RWPE2 (cell line): Measurements from ENCODE around the gene PLEKHA4.
"Not testable (repeated sequence)": the region's sequence is repeated elsewhere in the genome, so short reads cannot be mapped to it uniquely, and the experiment has no call there.

Experiments
- ATAC-seq: fragments of 200-7000 bp; cut with Tn5 transposase; 3 replicates; pipeline ENCODE4 v1.9.1; 2021; ENCODE audit warnings: low read depth
- DNase-seq: peaks from one replicate; pipeline ENCODE4 v3.0.0-alpha.2; 2020; ENCODE audit warnings: low spot score
- H3K27ac ChIP-seq: fragments of 450-650 bp; 2 replicates; pipeline ENCODE4 v1.5.1; 2017; ENCODE audit warnings: mild to moderate bottlenecking; ENCODE audit not compliant: poor library complexity, severe bottlenecking
- H3K27me3 ChIP-seq: fragments of 250-450 bp; sonication (Bioruptor Pico); 2 replicates; pipeline ENCODE4 v1.5.1; 2021; ENCODE audit warnings: mild to moderate bottlenecking, moderate library complexity; ENCODE audit not compliant: insufficient read depth, poor library complexity, severe bottlenecking
- H3K36me3 ChIP-seq: fragments of 250-450 bp; sonication (Bioruptor Pico); 2 replicates; pipeline ENCODE4 v1.5.1; 2020; ENCODE audit warnings: low read depth, mild to moderate bottlenecking, moderate library complexity
- H3K4me1 ChIP-seq: fragments of 250-450 bp; sonication (Bioruptor Pico); 2 replicates; pipeline ENCODE4 v1.5.1; 2021; ENCODE audit warnings: mild to moderate bottlenecking, moderate library complexity; ENCODE audit not compliant: insufficient read depth, poor library complexity, severe bottlenecking
- H3K4me3 ChIP-seq: fragments of 250-450 bp; sonication (Bioruptor Pico); 2 replicates; pipeline ENCODE4 v1.5.1; 2021; ENCODE audit warnings: mild to moderate bottlenecking, moderate library complexity; ENCODE audit not compliant: severe bottlenecking
- H3K9me3 ChIP-seq: fragments of 250-450 bp; sonication (Bioruptor Pico); 2 replicates; pipeline ENCODE4 v1.5.1; 2021; ENCODE audit warnings: mild to moderate bottlenecking, moderate library complexity; ENCODE audit not compliant: severe bottlenecking
- TF ChIP-seq, protein P1 (sequence below): fragments of 450-650 bp; IDR thresholded peaks from one replicate; pipeline ENCODE4 v1.5.1; 2017; ENCODE audit warnings: mild to moderate bottlenecking, moderate library complexity; ENCODE audit not compliant: poor library complexity, severe bottlenecking

PLEKHA4 gene

DNA sequence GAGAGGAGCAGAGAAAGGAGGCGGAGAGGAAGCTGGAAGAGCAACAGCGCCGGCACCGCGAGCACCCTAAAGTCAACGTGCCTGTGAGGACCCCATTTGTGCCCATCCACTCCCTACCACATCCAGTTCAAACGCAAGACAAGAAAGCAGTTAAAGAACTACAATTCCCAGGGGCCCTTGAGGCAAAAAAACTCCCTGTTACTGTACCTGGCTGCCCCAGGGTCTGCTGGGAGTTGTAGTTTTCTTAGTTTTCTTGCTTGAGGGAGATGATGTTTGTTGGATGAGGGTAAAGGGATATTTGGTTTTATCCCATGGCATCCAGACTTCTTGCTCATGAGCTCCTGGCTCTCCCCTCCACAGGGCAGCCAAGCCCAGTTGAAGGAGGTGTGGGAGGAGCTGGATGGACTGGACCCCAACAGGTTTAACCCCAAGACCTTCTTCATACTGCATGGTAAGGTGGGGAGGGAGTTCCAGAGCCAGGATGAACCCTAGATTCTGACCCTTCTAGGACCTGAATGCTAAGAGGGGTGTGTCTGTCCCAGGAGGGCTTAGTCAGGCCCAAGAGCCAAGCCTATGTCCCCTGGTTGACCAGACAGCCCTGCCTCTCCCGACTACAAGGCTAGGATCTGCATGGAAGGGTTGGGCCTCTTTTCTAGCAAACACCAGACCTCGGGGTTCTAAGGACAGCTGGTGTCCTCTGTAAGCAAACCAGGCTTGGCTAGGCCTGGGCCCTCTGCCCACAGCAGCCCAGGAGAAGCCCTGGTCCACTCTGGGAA lies 44.9 kb upstream of the PLEKHA4 start:
- Histone ChIP-seq H3K27ac (no peak overlapping the region), H3K4me1 (no peaks in the 10 kb centered on the region), H3K4me3 (no peak overlapping the region), H3K9me3 (no peaks in the 10 kb centered on the region), H3K27me3 (no peaks in the 10 kb centered on the region), H3K36me3 (peaks cover 71% of the 10 kb centered on the region)
- no peak for DNase-seq
- TF ChIP-seq, protein P1, sequence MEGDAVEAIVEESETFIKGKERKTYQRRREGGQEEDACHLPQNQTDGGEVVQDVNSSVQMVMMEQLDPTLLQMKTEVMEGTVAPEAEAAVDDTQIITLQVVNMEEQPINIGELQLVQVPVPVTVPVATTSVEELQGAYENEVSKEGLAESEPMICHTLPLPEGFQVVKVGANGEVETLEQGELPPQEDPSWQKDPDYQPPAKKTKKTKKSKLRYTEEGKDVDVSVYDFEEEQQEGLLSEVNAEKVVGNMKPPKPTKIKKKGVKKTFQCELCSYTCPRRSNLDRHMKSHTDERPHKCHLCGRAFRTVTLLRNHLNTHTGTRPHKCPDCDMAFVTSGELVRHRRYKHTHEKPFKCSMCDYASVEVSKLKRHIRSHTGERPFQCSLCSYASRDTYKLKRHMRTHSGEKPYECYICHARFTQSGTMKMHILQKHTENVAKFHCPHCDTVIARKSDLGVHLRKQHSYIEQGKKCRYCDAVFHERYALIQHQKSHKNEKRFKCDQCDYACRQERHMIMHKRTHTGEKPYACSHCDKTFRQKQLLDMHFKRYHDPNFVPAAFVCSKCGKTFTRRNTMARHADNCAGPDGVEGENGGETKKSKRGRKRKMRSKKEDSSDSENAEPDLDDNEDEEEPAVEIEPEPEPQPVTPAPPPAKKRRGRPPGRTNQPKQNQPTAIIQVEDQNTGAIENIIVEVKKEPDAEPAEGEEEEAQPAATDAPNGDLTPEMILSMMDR: no peak
- 0 out of 3 replicates have a peak, but pooled peaks have one; percentile 35 for ATAC-seq

DNA sequence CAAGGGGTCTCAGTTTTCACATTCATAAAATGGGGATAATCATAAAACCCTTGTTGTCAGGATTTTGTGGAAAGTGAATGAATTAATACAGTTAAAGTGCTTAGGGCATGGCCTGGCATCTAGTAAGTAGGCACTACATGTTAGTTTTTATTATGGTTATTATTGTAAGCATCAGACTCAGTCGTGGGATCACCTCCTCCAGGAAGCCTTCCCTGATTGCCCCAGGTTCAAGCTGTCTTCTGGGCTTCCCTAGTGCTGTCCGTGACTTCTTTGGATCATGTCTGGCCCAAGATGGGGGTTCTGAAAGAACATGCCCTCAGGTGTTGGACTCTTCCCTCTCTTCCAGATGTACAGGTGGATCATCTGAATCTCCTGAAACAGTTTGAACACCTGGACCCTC lies 42.4 kb upstream of the PLEKHA4 start:
- TF ChIP-seq, protein P1: no peak

DNA sequence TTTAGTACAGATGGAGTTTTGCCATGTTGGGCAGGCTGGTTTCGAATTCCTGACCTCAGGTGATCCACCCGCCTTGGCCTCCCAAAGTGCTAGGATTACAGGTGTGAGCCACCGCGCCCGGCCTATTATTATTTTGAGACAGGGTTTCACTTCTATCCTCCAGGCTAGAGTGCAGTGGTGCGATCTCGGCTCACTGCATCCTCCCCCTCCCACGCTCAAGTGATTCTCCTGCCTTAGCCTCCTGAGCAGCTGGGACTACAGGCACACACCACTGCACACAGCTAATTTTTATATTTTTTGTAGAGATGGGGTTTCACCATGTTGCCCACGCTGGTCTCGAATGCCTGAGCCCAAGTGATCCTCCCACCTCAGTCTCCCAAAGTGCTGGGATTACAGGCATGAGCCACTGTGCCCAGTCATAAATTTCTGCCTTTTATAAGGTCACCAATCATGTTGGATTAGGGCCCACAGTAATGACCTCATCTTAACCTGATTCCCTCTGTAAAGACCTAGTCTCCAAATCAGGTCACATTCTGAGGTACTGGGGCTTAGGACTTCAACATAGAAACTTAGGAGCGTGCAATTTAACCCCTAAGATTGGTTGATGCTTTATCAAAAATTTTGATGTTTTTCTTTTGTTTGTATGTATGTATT lies 41.1 kb upstream of the PLEKHA4 start:
- not testable (repeated sequence) for DNase-seq, H3K4me1 ChIP-seq, H3K27ac ChIP-seq, H3K9me3 ChIP-seq, H3K4me3 ChIP-seq, ATAC-seq, H3K27me3 ChIP-seq
- peaks cover 87% of the 10 kb centered on the region for H3K36me3 ChIP-seq

More for the DNA sequence above, 42.4 kb upstream of the PLEKHA4 start:
- Histone ChIP-seq H3K4me1 (no peaks in the 10 kb centered on the region), H3K9me3 (no peaks in the 10 kb centered on the region), H3K36me3 (peaks cover 87% of the 10 kb centered on the region), H3K4me3 (no peak overlapping the region), H3K27me3 (no peaks in the 10 kb centered on the region), H3K27ac (no peak overlapping the region)
- no peak for DNase-seq
- ATAC-seq: no peak

DNA sequence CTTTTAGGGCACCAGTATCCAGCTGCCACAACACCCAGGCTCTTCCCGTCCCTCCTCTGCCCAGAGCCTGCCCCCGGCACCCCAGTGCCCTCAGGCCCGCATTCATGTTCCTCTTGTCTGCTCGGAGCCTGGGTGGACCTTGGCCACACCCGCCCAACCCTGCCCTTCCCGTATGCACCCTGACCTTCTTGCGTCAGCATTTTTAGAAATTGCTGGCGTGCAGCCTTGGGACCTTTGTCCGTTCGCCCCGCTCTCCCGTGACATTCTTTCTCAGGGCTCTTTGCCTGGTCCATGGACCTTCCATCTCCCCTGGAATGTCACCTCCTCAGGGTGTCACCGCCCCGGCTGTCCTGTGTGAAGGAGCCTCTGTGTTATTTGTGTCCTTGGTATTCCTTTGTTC lies 39.3 kb upstream of the PLEKHA4 start:
- H3K36me3 ChIP-seq: peaks cover 73% of the 10 kb centered on the region
- no peaks in the 10 kb centered on the region for H3K27me3 ChIP-seq
- DNase-seq: no peak
- ATAC-seq: no peak
- no peak overlapping the region for H3K27ac ChIP-seq
- no peaks in the 10 kb centered on the region for H3K4me1 ChIP-seq
- no peak overlapping the region for H3K4me3 ChIP-seq
- TF ChIP-seq, protein P1: no peak
- H3K9me3 ChIP-seq: no peaks in the 10 kb centered on the region

DNA sequence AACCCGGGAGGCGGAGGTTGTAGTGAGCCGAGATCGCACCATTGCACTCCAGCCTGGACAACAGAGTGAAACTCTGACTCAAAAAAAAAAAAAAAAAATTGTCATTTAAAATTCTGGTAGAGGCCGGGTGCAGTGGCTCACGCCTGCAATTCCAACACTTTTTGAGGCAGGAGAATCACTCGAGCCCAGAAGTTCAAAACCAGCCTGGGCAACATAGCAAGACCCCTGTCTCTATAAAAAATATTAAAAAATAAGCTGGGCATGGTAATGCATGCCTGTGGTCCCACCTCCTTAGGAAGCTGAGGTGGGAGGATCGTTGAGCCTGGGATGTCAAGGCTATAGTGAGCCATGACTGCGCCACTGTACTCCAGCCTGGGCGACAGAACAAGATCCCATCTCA lies 37.9 kb upstream of the PLEKHA4 start:
- no peaks in the 10 kb centered on the region for H3K9me3 ChIP-seq
- no peaks in the 10 kb centered on the region for H3K27me3 ChIP-seq
- peaks cover 69% of the 10 kb centered on the region for H3K36me3 ChIP-seq
- TF ChIP-seq, protein P1: no peak
- H3K4me3 ChIP-seq: no peak overlapping the region
- no peak for ATAC-seq
- DNase-seq: no peak
- H3K4me1 ChIP-seq: no peaks in the 10 kb centered on the region
- H3K27ac ChIP-seq: no peak overlapping the region
